ENCODE data around the gene UBA5. TPM values are rescaled to one million over a fixed set of nuclear protein-coding genes. Genes with fewer than 3 reads are reported as not detected.
"Not testable (repeated sequence)": the region's sequence is repeated elsewhere in the genome, so short reads cannot be mapped to it uniquely, and the experiment has no call there.

UBA5 gene
- total RNA-seq, 1 experiment from 2014 or later: 44.0 TPM

DNA sequence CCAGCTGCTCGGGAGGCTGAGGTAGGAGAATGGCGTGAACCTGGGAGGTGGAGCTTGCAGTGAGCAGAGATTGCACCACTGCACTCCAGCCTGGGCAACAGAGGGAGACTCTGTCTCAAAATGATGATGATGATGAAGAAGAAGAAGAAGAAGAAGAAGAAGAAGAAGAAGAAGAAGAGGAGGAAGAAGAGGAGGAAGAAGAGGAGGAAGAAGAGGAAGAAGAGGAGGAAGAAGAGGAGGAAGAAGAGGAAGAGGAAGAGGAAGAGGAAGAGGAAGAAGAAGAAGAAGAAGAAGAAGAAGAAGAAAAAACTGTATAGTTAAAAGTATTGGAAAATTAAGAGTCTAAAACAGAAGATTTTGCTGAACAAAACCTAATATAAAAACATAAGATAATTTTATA lies 18.7 kb upstream of the UBA5 start:
- H3K27me3 ChIP-seq (ENCODE audit: control insufficient read depth, insufficient read depth, low read length); H3K9me3 ChIP-seq (ENCODE audit: control insufficient read depth, insufficient read depth, low read depth, low read length); H3K4me3 ChIP-seq (ENCODE audit: low read depth in 2 of 2, low read length in 2 of 2); H3K27ac ChIP-seq (ENCODE audit: low read length); H3K4me1 ChIP-seq (ENCODE audit: control insufficient read depth, insufficient read depth, low read length); BruUV-seq (replicated peaks); in situ Hi-C loops (cut with HindIII; ENCODE audit: low pct_unique_long_range_greater_than_20kb, low sequenced_read_pairs); POLR2A ChIA-PET; DNase-seq (ENCODE audit: low read depth, low spot score); ATAC-seq; H3K36me3 ChIP-seq (ENCODE audit: control insufficient read depth, insufficient read depth, low read length): not testable (repeated sequence)
- CTCF ChIA-PET: interaction anchor here (0.7 to 2.7 kb wide), 3 partner anchors 105 to 1151 kb away, joined by 4 to 13 read pairs (median 5); no protein-coding TSS in a partner anchor
- intact Hi-C loops (cut with micrococcal nuclease; ENCODE audit: unreplicated experiment): loop anchor here (2.0 kb wide), 1 partner anchor 289 kb away; no protein-coding TSS in a partner anchor

GRCh38 chr3:132641837-132642538 lies 18.1 kb upstream of the UBA5 start:
- CTCF ChIA-PET: interaction anchor here (0.6 to 2.7 kb wide), 5 partner anchors 17 to 109 kb away, joined by 3 to 13 read pairs (median 8); partner anchors contain the start of gene ACAD11
- Histone ChIP-seq H3K4me1 (ENCODE audit: control insufficient read depth, insufficient read depth, low read length) (peaks cover 2% of the 10 kb centered on the region; the same call in 1 of the 2 replicates), H3K27me3 (ENCODE audit: control insufficient read depth, insufficient read depth, low read length) (no peaks in the 10 kb centered on the region), H3K4me3 (ENCODE audit: low read depth in 2 of 2, low read length in 2 of 2) (no peak overlapping the region), H3K36me3 (ENCODE audit: control insufficient read depth, insufficient read depth, low read length) (no peaks in the 10 kb centered on the region; the same call in 1 of the 2 replicates), H3K9me3 (ENCODE audit: control insufficient read depth, insufficient read depth, low read depth, low read length) (no peaks in the 10 kb centered on the region), H3K27ac (ENCODE audit: low read length) (no peak overlapping the region)
- DNase-seq (ENCODE audit: low read depth, low spot score): no peak
- peak; percentile 82 for ATAC-seq
- in situ Hi-C loops (cut with HindIII; ENCODE audit: low pct_unique_long_range_greater_than_20kb, low sequenced_read_pairs) (no loop called here), intact Hi-C loops (cut with micrococcal nuclease; ENCODE audit: unreplicated experiment) (loop anchor here (1.0 to 2.0 kb wide), 2 partner anchors 106 to 289 kb away; no protein-coding TSS in a partner anchor)
- POLR2A ChIA-PET: no interaction called here
- BruUV-seq (replicated peaks): no TSS peak
- TF ChIP-seq SIN3A (IDR thresholded peaks at IDR 0.05; ENCODE audit: borderline replicate concordance, insufficient read depth, low read depth, low read length) (no peak), POLR2AphosphoS5 (IDR thresholded peaks at IDR 0.05; ENCODE audit: low read depth, low read length) (no peak)
- TF ChIP-seq, protein P1, sequence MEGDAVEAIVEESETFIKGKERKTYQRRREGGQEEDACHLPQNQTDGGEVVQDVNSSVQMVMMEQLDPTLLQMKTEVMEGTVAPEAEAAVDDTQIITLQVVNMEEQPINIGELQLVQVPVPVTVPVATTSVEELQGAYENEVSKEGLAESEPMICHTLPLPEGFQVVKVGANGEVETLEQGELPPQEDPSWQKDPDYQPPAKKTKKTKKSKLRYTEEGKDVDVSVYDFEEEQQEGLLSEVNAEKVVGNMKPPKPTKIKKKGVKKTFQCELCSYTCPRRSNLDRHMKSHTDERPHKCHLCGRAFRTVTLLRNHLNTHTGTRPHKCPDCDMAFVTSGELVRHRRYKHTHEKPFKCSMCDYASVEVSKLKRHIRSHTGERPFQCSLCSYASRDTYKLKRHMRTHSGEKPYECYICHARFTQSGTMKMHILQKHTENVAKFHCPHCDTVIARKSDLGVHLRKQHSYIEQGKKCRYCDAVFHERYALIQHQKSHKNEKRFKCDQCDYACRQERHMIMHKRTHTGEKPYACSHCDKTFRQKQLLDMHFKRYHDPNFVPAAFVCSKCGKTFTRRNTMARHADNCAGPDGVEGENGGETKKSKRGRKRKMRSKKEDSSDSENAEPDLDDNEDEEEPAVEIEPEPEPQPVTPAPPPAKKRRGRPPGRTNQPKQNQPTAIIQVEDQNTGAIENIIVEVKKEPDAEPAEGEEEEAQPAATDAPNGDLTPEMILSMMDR (IDR thresholded peaks at IDR 0.05): peak; percentile 80; the same call in 1 of the 2 replicates
- TF ChIP-seq, protein P2, sequence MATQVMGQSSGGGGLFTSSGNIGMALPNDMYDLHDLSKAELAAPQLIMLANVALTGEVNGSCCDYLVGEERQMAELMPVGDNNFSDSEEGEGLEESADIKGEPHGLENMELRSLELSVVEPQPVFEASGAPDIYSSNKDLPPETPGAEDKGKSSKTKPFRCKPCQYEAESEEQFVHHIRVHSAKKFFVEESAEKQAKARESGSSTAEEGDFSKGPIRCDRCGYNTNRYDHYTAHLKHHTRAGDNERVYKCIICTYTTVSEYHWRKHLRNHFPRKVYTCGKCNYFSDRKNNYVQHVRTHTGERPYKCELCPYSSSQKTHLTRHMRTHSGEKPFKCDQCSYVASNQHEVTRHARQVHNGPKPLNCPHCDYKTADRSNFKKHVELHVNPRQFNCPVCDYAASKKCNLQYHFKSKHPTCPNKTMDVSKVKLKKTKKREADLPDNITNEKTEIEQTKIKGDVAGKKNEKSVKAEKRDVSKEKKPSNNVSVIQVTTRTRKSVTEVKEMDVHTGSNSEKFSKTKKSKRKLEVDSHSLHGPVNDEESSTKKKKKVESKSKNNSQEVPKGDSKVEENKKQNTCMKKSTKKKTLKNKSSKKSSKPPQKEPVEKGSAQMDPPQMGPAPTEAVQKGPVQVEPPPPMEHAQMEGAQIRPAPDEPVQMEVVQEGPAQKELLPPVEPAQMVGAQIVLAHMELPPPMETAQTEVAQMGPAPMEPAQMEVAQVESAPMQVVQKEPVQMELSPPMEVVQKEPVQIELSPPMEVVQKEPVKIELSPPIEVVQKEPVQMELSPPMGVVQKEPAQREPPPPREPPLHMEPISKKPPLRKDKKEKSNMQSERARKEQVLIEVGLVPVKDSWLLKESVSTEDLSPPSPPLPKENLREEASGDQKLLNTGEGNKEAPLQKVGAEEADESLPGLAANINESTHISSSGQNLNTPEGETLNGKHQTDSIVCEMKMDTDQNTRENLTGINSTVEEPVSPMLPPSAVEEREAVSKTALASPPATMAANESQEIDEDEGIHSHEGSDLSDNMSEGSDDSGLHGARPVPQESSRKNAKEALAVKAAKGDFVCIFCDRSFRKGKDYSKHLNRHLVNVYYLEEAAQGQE (IDR thresholded peaks at IDR 0.05; ENCODE audit: insufficient read depth in 1 of 2, low read depth in 2 of 2, low read length in 1 of 2): no peak

DNA sequence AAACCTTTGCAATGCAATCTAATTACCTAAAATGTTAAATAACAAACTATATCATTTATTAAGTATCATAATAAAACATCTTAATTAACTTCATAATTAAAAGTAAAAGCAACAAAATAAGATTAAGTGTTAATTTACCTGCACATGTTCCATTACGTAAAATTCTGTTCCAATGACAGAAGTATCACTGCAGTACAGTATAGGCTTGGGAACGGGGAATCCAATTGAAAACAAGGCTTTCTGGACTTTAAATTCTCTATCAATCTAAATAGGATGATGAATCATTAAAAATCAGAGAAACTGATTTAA lies 17.6 kb upstream of the UBA5 start:
- intact Hi-C loops (cut with micrococcal nuclease; ENCODE audit: unreplicated experiment): loop anchor here (1.0 kb wide), 1 partner anchor 106 kb away; no protein-coding TSS in a partner anchor
- no peak overlapping the region for H3K4me3 ChIP-seq (ENCODE audit: low read depth in 2 of 2, low read length in 2 of 2)
- CTCF ChIA-PET: interaction anchor here (0.6 to 2.7 kb wide), 4 partner anchors 17 to 109 kb away, joined by 3 to 13 read pairs (median 8); partner anchors contain the start of gene ACAD11
- DNase-seq (ENCODE audit: low read depth, low spot score) (no peak), ATAC-seq (no peak)
- in situ Hi-C loops (cut with HindIII; ENCODE audit: low pct_unique_long_range_greater_than_20kb, low sequenced_read_pairs): no loop called here
- H3K27me3 ChIP-seq (ENCODE audit: control insufficient read depth, insufficient read depth, low read length): no peaks in the 10 kb centered on the region
- H3K9me3 ChIP-seq (ENCODE audit: control insufficient read depth, insufficient read depth, low read depth, low read length): no peaks in the 10 kb centered on the region
- peaks cover 2% of the 10 kb centered on the region; the same call in 1 of the 2 replicates for H3K4me1 ChIP-seq (ENCODE audit: control insufficient read depth, insufficient read depth, low read length)
- POLR2A ChIA-PET: no interaction called here
- no TSS peak for BruUV-seq (replicated peaks)
- no peaks in the 10 kb centered on the region; the same call in 1 of the 2 replicates for H3K36me3 ChIP-seq (ENCODE audit: control insufficient read depth, insufficient read depth, low read length)
- H3K27ac ChIP-seq (ENCODE audit: low read length): no peak overlapping the region
- TF ChIP-seq, protein P1 (IDR thresholded peaks at IDR 0.05): peak; percentile 58; the same call in 1 of the 2 replicates
- TF ChIP-seq, protein P2 (IDR thresholded peaks at IDR 0.05; ENCODE audit: insufficient read depth in 1 of 2, low read depth in 2 of 2, low read length in 1 of 2): no peak
